GM21526 (cell line): ENCODE data around the gene RREB1.
"Not testable (repeated sequence)": the region's sequence is repeated elsewhere in the genome, so short reads cannot be mapped to it uniquely, and the experiment has no call there.

ENCODE experiments used
- ATAC-seq: cut with Tn5 transposase; IDR thresholded peaks from one replicate; pipeline ENCODE4 v1.9.1; 2021; ENCODE audit warnings: moderate library complexity; ENCODE audit not compliant: unreplicated experiment, low FRiP score

Gene RREB1

GRCh38 chr6:7274525-7274924 is 166.8 kb downstream of the RREB1 start:
- not testable (repeated sequence) for ATAC-seq

- ATAC-seq: peak; percentile 6
These were observed 168.4 kb downstream of the RREB1 start for GRCh38 chr6:7276199-7276524.

- no peak for ATAC-seq
These were observed 174.5 kb downstream of the RREB1 start for GRCh38 chr6:7282097-7282906.

GRCh38 chr6:7283676-7284075 is 175.9 kb downstream of the RREB1 start:
- no peak for ATAC-seq

- no peak for ATAC-seq
These were observed 177.7 kb downstream of the RREB1 start for GRCh38 chr6:7285416-7285815.

GRCh38 chr6:7290079-7290478 is 182.3 kb downstream of the RREB1 start:
- no peak for ATAC-seq

GRCh38 chr6:7292596-7293255 is 185.0 kb downstream of the RREB1 start:
- no peak for ATAC-seq

GRCh38 chr6:7295916-7296315 is 188.2 kb downstream of the RREB1 start:
- no peak for ATAC-seq

GRCh38 chr6:7296602-7297001 is 188.8 kb downstream of the RREB1 start:
- no peak for ATAC-seq

- ATAC-seq: no peak
These were observed 190.4 kb downstream of the RREB1 start for GRCh38 chr6:7298113-7298512.

- ATAC-seq: no peak
These were observed 193.2 kb downstream of the RREB1 start for GRCh38 chr6:7300926-7301325.
